ENCODE measurements around the gene TSR3. TPM values are rescaled to one million over a fixed set of nuclear protein-coding genes. Genes with fewer than 3 reads are reported as not detected.
A peak's percentile ranks its signal among the peaks of the same experiment; 100 is the strongest.

TSR3 gene
- total RNA-seq, 4 donors from 2014 or later = 63.7 to 107 (median 103) TPM

DNA sequence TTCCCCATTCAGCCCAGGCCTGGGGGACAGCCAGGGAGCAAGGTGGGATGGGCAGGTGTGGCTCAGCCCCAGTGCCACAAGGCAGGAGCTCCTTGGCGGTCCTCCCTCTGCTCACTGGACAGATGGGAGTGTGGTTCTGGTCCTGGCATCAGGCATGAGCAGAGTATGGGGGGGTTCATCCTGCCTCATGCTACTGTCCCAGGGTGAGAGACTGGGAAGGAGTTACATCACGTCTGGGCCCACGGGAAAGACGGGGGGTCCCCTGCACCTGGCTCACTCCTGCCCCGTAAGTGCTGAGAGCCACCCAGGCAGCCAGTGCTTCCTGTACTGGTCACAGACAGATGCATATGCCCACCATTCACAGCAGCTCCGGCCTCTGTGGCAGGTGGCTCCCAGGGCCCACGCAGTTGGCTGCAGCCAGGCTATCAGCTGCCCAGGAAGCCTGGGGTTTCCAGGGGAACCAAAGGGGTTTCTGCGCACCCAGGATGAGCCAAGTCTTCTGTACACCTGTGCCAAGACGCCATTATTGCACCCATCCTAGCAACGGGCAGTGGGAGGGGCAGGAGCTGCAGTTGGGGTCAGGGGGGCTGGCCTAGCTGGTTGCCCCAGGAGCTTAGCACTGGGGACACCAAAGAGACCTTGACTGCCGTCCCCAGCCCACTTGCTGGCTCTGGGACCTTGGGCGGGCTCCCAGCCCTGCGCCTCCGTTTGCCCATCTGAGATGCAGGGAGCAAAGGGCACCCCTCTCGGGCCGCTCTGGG is 16.3 kb downstream of the TSR3 start:
- H3K9me3 ChIP-seq = peaks cover 0 to 7% (median 0%) of the 10 kb centered on the region in 3 donors
- no peak overlapping the region for H3K27ac ChIP-seq
- H3K36me3 ChIP-seq = no peaks in the 10 kb centered on the region
- H3K4me3 ChIP-seq = no peak overlapping the region
- 70 to 80% methylated on average over 1 to 2 of the region's 16 CpGs for WGBS, 2 donors (ENCODE audit: low coverage in 1 of 2)
- no peak for ATAC-seq
- peaks cover 0 to 37% (median 26%) of the 10 kb centered on the region in 3 donors for H3K4me1 ChIP-seq
- no peak for TF ChIP-seq POLR2AphosphoS5 (IDR thresholded peaks at IDR 0.05)
- TF ChIP-seq CTCF (IDR thresholded peaks at IDR 0.05) = no peak
- no peak for TF ChIP-seq POLR2A (IDR thresholded peaks at IDR 0.05)
- no peak for TF ChIP-seq EP300 (IDR thresholded peaks at IDR 0.05)
- H3K27me3 ChIP-seq = peaks cover 90% of the 10 kb centered on the region

GRCh38 chr16:1334739-1335138 is 16.9 kb downstream of the TSR3 start:
- Histone ChIP-seq H3K27me3 (peaks cover 91% of the 10 kb centered on the region), H3K36me3 (no peaks in the 10 kb centered on the region), H3K27ac (no peak overlapping the region), H3K4me1 (peaks cover 0 to 37% (median 26%) of the 10 kb centered on the region in 3 donors), H3K4me3 (no peak overlapping the region), H3K9me3 (peaks cover 0 to 10% (median 0%) of the 10 kb centered on the region in 3 donors)
- TF ChIP-seq POLR2A (IDR thresholded peaks at IDR 0.05) (no peak), CTCF (IDR thresholded peaks at IDR 0.05) (no peak), EP300 (IDR thresholded peaks at IDR 0.05) (no peak), POLR2AphosphoS5 (IDR thresholded peaks at IDR 0.05) (no peak)
- no CpG with 5 or more reads among the region's 9 CpGs for WGBS, 2 donors (ENCODE audit: low coverage in 1 of 2)
- no peak for ATAC-seq

DNA sequence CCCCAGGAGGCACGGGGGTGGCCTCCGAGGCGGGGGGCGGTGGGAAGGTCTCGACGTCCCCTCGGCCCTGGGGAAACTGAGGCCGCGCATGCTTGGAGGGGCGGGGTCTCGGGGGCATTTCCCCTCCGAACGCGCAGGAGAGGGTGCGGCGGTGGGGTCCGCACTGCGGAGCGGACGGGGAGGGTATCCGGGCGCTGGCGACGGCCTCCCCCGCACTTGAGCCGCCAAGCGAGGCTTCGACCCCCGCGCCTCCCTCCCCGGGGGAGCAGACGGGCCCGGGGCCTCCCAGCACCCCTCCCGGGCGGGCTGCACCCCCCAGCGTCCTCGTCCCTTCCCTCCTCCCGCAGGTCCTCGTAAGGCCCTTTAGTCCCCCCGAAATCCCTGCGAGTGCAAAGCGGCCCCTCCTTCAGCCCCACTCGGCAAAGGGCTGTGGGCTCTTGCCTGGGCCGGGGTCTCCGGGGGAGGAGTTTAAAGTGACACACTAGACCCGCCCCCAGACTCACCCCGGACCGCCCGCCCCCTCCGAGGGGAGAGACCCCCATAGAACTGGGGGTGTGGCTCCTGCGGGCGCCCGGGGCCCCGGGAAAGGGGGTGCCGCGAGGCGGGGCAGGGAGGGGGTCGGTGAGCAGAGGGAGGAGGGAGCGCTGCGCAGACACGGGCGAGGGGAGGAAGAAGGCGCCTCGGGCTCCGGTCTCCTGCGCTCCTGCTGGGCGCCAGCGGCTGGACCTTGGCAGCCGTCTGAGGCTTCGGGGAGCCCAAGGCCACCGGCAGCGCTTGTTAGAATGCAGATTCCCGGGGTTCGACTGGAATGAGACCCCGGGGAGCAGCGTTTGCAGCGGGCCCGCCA is 17.6 kb downstream of the TSR3 start:
- 0% methylated on average over 2 to 12 of the region's 78 CpGs for WGBS, 2 donors (ENCODE audit: low coverage in 1 of 2)
- peak overlapping the region in 1 of 2 donors; percentile 49 for H3K4me3 ChIP-seq
- H3K4me1 ChIP-seq = peaks cover 0 to 37% (median 26%) of the 10 kb centered on the region in 3 donors
- peaks cover 88% of the 10 kb centered on the region for H3K27me3 ChIP-seq
- no peak overlapping the region for H3K27ac ChIP-seq
- ATAC-seq = no peak
- H3K9me3 ChIP-seq = peaks cover 0 to 10% (median 0%) of the 10 kb centered on the region in 3 donors
- TF ChIP-seq POLR2AphosphoS5 (IDR thresholded peaks at IDR 0.05) (no peak), EP300 (IDR thresholded peaks at IDR 0.05) (no peak)
- H3K36me3 ChIP-seq = no peaks in the 10 kb centered on the region

- H3K4me3 ChIP-seq = peak within 1 kb of the TSS in 1 of 2 donors; percentile 49
- TF ChIP-seq POLR2AphosphoS5 (IDR thresholded peaks at IDR 0.05) = no peak
- no peak for TF ChIP-seq POLR2A (IDR thresholded peaks at IDR 0.05)
- TF ChIP-seq CTCF (IDR thresholded peaks at IDR 0.05) = no peak
- TF ChIP-seq EP300 (IDR thresholded peaks at IDR 0.05) = no peak
- peaks cover 0 to under 1% of the 10 kb centered on the region in 2 donors for H3K36me3 ChIP-seq
- H3K4me1 ChIP-seq = peaks cover 0 to 37% (median 26%) of the 10 kb centered on the region in 3 donors
- peak within 1 kb of the TSS in 1 of 4 donors; percentile 45 for H3K27ac ChIP-seq
- WGBS, 2 donors (ENCODE audit: low coverage in 1 of 2) = no CpG with 5 or more reads among the region's 83 CpGs
- peaks cover 80% of the 10 kb centered on the region for H3K27me3 ChIP-seq
- ATAC-seq = peak; percentile 43
- H3K9me3 ChIP-seq = peaks cover 0 to 10% (median 0%) of the 10 kb centered on the region in 3 donors
Observed at GRCh38 chr16:1333149-1333812, 18.4 kb downstream of the TSR3 start, which contains the start of gene BAIAP3. TSS of gene BAIAP3 (plus strand) at chr16:1333645. CDS start at chr16:1338550, 4,905 bp downstream.
